Effector memory CD8-positive, alpha-beta T cell (primary cell): ENCODE results near the gene DYSF.

Experiments
- ATAC-seq: fragments of 150-1000 bp; cut with Tn5 transposase; replicated peaks from 2 replicates; pipeline ENCODE4 v1.10.0; 2021; ENCODE audit warnings: mild to moderate bottlenecking, moderate library complexity
- DNase-seq, 3 experiments: peaks; one replicate each; pipeline ENCODE4 v3.0.0; 2021
- H3K27ac Mint-ChIP-seq, 2 donors: one replicate each; pipeline ENCODE4 v1.8.0; 2022; ENCODE audit warnings: mild to moderate bottlenecking in 2 of 2, mixed read lengths in 2 of 2, moderate library complexity in 2 of 2
- H3K27me3 Mint-ChIP-seq, 2 donors: one replicate each; pipeline ENCODE4 v1.8.0; 2022; ENCODE audit warnings: mixed read lengths in 2 of 2
- H3K36me3 Mint-ChIP-seq: one replicate; pipeline ENCODE4 v1.8.0; 2022; ENCODE audit warnings: mild to moderate bottlenecking, moderate library complexity, mixed read lengths; ENCODE audit not compliant: insufficient read depth
- H3K4me1 Mint-ChIP-seq, 2 donors: one replicate each; pipeline ENCODE4 v1.8.0; 2022; ENCODE audit warnings: low read depth in 2 of 2, mixed read lengths in 2 of 2
- H3K4me3 Mint-ChIP-seq, 2 donors: one replicate each; pipeline ENCODE4 v1.8.0; 2022; ENCODE audit warnings: mild to moderate bottlenecking in 2 of 2, mixed read lengths in 2 of 2, moderate library complexity in 2 of 2
- H3K9me3 Mint-ChIP-seq, 2 donors: one replicate each; pipeline ENCODE4 v1.8.0; 2022; ENCODE audit warnings: mixed read lengths in 2 of 2

DYSF gene

DNA sequence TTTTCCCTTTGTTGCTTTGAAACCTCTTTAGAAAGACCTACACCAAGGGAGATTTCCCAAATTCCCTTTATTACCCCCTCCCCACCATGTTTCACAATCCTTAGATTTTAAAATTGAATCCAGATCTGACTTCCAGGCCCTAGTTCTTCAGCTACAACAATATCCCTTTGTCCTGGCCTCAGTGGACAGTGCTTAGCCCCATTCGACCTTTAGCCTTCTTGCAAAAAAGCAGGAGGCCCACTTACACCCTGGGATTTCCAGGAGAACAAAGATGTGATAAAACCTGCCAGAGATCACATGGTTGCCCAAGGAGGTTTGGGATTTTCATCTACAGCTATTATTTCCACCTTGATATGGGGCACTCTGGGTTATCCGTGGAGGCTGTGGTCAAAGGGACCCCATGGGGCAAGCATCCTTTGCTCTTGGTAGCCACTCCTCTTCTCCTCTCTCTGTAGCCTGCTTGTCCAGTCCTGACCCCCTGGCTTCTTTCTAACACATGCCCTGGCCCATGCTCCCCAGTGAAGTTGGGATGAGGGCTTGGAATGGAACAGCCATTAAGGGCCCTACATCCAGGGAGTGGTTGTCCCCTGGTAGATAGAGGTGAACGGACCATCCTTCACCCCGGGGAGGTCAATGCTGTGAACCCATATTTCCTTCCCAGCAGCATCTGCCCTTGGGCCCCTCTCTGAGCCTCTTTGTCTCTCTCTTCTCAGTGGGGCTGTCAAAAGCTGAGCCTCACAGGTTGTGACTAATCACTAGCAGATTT, 267.4 kb downstream of the DYSF start:
- Mint-ChIP-seq H3K4me3 (no peak overlapping the region), H3K27ac (no peak overlapping the region), H3K4me1 (no peaks in the 10 kb centered on the region), H3K27me3 (peaks cover 7 to 15% of the 10 kb centered on the region in 2 donors), H3K36me3 (no peaks in the 10 kb centered on the region), H3K9me3 (peaks cover 0 to 7% of the 10 kb centered on the region in 2 donors)
- no peak for DNase-seq
- ATAC-seq: no peak

DNA sequence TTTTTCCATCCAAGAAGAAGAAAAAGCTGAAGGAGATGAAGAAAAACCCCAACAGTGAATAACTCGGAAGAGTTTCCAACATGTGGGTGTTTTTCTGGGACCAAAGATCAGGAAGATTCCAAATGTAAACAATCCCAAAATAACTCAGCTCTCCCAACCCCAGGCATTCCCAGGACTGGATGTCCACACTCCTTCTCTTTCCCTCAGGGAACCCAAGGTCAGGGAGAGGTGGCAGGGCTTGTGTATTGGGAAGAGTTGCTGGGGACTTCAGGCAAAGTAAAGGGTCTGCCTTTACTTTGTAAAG, 268.0 kb downstream of the DYSF start:
- Mint-ChIP-seq H3K4me1 (no peaks in the 10 kb centered on the region), H3K4me3 (no peak overlapping the region), H3K36me3 (no peaks in the 10 kb centered on the region), H3K27ac (no peak overlapping the region), H3K27me3 (peaks cover 7 to 15% of the 10 kb centered on the region in 2 donors), H3K9me3 (peaks cover 0 to 7% of the 10 kb centered on the region in 2 donors)
- DNase-seq (no peak), ATAC-seq (no peak)

DNA sequence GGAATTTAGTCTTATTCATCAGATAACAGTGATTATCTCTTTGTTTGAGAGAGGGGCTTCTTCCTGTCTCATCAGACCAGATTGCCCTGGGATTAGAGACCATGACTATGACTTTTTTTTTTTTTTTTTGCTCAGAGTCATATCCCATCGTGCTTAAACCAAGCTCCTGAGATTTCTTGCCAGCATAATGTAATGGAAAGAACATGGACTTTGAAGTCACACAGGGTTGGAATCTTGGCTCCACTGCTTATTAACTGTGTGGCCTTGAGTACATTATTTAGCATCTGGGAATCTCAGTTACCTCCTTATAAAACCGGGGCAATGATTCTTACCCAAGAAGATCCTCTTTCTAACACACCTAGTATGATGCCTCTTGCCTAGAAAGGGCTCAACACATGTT, 268.3 kb downstream of the DYSF start:
- no peak overlapping the region for H3K4me3 Mint-ChIP-seq
- DNase-seq (no peak), ATAC-seq (no peak)
- H3K9me3 Mint-ChIP-seq: peaks cover 0 to 7% of the 10 kb centered on the region in 2 donors
- peaks cover 7 to 15% of the 10 kb centered on the region in 2 donors for H3K27me3 Mint-ChIP-seq
- H3K27ac Mint-ChIP-seq: no peak overlapping the region
- H3K36me3 Mint-ChIP-seq: no peaks in the 10 kb centered on the region
- H3K4me1 Mint-ChIP-seq: no peaks in the 10 kb centered on the region

DNA sequence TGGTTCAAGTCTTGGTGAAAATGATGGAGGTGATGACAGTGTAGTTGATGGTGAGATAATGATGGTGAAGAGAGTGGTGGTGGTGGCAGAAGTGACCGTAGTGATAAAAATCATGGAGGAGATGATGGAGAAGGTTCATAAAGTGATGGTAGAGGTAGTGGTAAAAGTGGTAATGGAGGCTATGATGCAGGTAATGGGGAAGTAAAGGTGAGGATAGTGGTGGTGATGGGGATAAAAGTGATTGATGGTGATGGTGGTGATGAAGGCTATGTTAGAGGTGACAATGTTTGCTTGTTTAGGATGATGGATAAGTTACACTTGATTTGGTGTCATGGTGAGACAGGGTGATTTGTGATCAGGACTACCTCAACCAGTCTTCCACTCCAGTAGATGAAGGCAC, 268.9 kb downstream of the DYSF start:
- DNase-seq (no peak), ATAC-seq (no peak)
- Mint-ChIP-seq H3K36me3 (no peaks in the 10 kb centered on the region), H3K9me3 (peaks cover 0 to 7% of the 10 kb centered on the region in 2 donors), H3K4me3 (no peak overlapping the region), H3K27me3 (peaks cover 7 to 15% of the 10 kb centered on the region in 2 donors), H3K4me1 (no peaks in the 10 kb centered on the region), H3K27ac (no peak overlapping the region)

DNA sequence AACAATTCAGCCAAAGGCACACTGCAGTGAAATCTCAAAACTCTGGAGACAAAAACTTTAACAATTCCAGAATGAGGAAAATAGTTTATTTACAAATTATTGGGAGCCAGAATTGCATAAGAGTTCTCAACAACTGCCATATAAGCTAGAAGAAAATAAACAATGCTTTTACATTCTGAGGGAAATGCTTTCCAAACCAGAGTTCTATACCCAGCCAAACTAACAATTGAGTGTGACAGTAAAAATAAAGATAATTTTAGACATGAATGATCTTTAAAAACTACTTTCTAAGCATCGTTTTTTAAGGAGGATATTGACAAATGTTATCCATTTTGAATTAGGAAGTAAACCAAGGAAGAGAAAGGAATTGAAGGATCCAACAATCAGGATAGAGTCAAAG, 271.4 kb downstream of the DYSF start:
- no peak overlapping the region for H3K4me3 Mint-ChIP-seq
- peaks cover 1 to 7% of the 10 kb centered on the region in 2 donors for H3K9me3 Mint-ChIP-seq
- no peak for DNase-seq
- peaks cover under 1 to 7% of the 10 kb centered on the region in 2 donors for H3K27me3 Mint-ChIP-seq
- no peak for ATAC-seq
- H3K4me1 Mint-ChIP-seq: no peaks in the 10 kb centered on the region
- H3K27ac Mint-ChIP-seq: no peak overlapping the region
- no peaks in the 10 kb centered on the region for H3K36me3 Mint-ChIP-seq

DNA sequence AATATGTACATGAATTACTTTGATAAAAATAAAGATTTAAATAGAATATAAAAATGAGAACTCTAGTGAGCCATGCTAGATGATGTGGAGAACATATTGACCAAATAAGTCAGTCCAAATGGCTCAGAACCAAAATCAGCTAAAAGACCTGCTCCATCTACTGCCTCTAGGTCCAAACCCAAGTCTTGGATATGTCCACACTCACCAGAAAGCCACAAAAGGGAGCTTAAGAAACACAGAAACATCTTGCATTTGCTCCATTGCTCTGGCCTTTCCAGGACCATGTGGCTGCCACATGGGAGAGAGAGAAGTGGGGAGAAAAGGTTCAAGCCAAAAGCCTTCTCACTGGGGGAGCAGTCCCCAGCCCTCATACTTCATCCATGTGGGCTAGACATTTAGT, 272.5 kb downstream of the DYSF start:
- Mint-ChIP-seq H3K27ac (no peak overlapping the region), H3K4me3 (no peak overlapping the region), H3K4me1 (no peaks in the 10 kb centered on the region), H3K27me3 (peaks cover 0 to 7% of the 10 kb centered on the region in 2 donors), H3K36me3 (no peaks in the 10 kb centered on the region), H3K9me3 (peaks cover 1 to 7% of the 10 kb centered on the region in 2 donors)
- ATAC-seq (no peak), DNase-seq (no peak)

DNA sequence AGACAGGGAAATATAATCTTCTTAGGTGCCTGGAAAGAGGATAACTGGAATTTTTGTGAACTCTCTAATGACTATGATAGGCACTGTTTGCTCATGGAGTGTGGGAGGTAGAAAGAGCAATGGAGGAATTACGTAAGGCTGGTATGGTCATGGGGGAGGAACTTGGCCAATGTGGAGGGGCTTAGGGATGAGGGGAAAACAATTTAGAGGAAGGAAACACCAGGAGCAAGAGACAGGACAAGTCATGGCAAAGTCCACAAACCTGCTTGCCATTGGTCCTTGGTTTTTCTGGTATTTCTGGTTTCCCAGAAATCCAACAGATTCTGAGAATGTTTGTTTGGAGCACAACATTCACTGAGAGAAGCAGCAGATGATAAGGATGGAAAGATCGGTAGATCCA, 274.2 kb downstream of the DYSF start:
- peaks cover 1 to 7% of the 10 kb centered on the region in 2 donors for H3K9me3 Mint-ChIP-seq
- no peak for DNase-seq
- H3K36me3 Mint-ChIP-seq: no peaks in the 10 kb centered on the region
- no peak overlapping the region for H3K4me3 Mint-ChIP-seq
- ATAC-seq: no peak
- peaks cover 10 to 13% of the 10 kb centered on the region in 2 donors for H3K27me3 Mint-ChIP-seq
- no peaks in the 10 kb centered on the region for H3K4me1 Mint-ChIP-seq
- H3K27ac Mint-ChIP-seq: no peak overlapping the region

DNA sequence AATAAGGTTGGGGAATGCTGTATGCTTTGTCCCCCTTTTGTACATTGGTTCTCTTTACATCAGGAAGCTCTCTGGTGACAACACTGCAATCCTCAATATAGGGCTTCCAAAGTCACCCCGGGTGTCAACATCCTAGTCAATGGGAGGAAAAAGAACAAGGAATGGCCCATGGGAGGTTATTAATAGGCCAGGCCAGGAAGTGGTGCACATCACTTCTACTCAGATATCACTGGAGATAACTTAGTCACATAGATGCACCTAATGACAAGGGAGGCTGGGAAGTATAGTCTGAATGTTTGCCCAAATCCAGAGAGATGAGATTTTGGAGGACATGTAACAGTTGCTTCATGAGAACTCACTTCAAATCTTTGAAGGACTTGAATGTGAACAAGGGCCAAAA, 274.7 kb downstream of the DYSF start:
- H3K36me3 Mint-ChIP-seq: peaks cover 2% of the 10 kb centered on the region
- no peak overlapping the region for H3K27ac Mint-ChIP-seq
- no peak overlapping the region for H3K4me3 Mint-ChIP-seq
- ATAC-seq (no peak), DNase-seq (no peak)
- H3K27me3 Mint-ChIP-seq: peaks cover 15 to 18% of the 10 kb centered on the region in 2 donors
- H3K9me3 Mint-ChIP-seq: peaks cover 1 to 8% of the 10 kb centered on the region in 2 donors
- H3K4me1 Mint-ChIP-seq: no peaks in the 10 kb centered on the region

DNA sequence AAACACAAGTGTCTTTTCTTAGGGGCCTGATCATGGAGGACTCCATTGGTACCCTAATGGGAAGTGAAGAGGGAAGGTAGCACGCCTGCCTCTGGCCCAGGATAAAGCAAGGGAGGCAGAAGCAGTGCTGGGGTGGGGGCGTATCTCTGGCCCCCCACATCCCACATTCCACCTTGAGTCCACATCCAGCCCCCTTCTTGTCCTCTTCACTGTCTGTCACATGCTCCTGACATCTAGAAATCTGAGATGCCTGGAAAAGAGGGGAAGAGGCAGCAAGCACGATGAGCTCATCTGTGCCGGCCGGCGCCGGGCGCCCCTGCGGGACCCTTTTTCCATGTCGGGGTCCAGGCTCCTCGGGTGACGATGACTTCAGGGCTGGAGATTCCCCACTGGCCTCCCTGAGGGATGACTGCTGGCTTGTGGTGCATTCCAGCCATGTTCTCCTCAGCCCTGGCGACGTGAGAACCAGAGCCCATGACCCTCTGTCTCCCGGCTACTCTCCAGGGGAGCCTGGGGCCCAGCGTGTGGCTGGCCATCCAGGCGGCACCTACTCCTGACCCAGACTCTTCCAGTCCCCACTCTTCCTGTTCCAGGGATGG, 277.5 kb downstream of the DYSF start:
- Mint-ChIP-seq H3K4me3 (no peak overlapping the region), H3K27me3 (peaks cover 18 to 23% of the 10 kb centered on the region in 2 donors), H3K36me3 (peaks cover 2% of the 10 kb centered on the region), H3K4me1 (no peaks in the 10 kb centered on the region), H3K9me3 (peaks cover 1 to 12% of the 10 kb centered on the region in 2 donors), H3K27ac (no peak overlapping the region)
- ATAC-seq: no peak
- DNase-seq: no peak

DNA sequence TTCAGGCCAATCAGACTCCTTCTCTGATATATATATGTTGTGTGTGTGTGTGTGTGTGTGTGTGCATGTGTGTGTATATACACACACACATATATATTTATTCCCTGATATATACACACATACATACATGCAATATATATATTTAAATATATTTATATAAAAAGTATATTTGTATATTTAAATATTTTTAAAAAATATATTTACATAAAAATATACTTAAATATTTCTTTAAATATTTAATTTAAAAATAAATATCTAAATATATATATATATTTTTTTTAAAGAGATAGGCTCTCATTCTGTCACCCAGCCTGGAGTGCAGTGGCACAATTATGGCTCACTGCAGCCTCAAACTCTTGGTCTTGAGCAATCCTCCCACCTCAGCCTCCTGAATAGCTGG, 281.3 kb downstream of the DYSF start:
- DNase-seq (no peak), ATAC-seq (no peak)
- Mint-ChIP-seq H3K36me3 (peaks cover 2% of the 10 kb centered on the region), H3K27me3 (peaks cover 26 to 29% of the 10 kb centered on the region in 2 donors), H3K4me3 (no peak overlapping the region), H3K4me1 (no peaks in the 10 kb centered on the region), H3K9me3 (peaks cover 2 to 12% of the 10 kb centered on the region in 2 donors), H3K27ac (no peak overlapping the region)

DNA sequence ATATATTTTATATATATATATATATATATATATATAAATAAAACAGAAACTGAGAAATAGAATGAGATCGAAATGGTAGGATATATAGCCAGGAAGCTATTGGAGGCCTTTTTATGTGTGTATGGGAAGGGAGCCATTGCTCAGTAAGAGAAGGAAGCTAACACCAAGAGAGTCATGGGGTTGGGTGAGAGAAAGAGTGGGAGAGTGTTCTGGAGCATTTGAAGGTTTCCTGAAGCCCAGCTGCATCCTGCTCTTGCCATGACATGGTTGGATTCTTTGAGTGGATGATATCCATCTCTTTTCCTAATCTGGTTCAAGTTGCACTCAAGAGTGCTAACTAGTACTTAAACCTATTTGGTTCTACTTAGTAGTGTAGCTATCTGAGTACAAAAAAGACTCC, 282.3 kb downstream of the DYSF start:
- peaks cover 2 to 12% of the 10 kb centered on the region in 2 donors for H3K9me3 Mint-ChIP-seq
- peaks cover 2% of the 10 kb centered on the region for H3K36me3 Mint-ChIP-seq
- H3K4me1 Mint-ChIP-seq: no peaks in the 10 kb centered on the region
- no peak overlapping the region for H3K4me3 Mint-ChIP-seq
- ATAC-seq (no peak), DNase-seq (no peak)
- H3K27ac Mint-ChIP-seq: no peak overlapping the region
- peaks cover 29 to 30% of the 10 kb centered on the region in 2 donors for H3K27me3 Mint-ChIP-seq
